Parathyroid adenoma (tissue), 2 donors: ENCODE measurements around the gene GPRIN1.

Experiments used
- H2AFZ ChIP-seq: fragments of 300-600 bp; sonication (generic); one replicate; pipeline ENCODE4 v1.7.0; 2017; ENCODE audit warnings: antibody characterized with exemption, mild to moderate bottlenecking
- H3K27ac ChIP-seq: fragments of 300-600 bp; sonication (generic); one replicate; pipeline ENCODE4 v1.7.0; 2017
- H3K27me3 ChIP-seq: fragments of 300-600 bp; sonication (generic); one replicate; pipeline ENCODE4 v1.7.0; 2017; ENCODE audit warnings: low read length; ENCODE audit not compliant: control insufficient read depth, insufficient read depth
- H3K36me3 ChIP-seq: fragments of 300-600 bp; sonication (generic); one replicate; pipeline ENCODE4 v1.7.0; 2017; ENCODE audit warnings: low read length; ENCODE audit not compliant: control insufficient read depth, insufficient read depth
- H3K4me1 ChIP-seq: fragments of 300-600 bp; sonication (generic); one replicate; pipeline ENCODE4 v1.7.0; 2017; ENCODE audit warnings: control low read depth
- H3K4me2 ChIP-seq: fragments of 300-600 bp; sonication (generic); one replicate; pipeline ENCODE4 v1.7.0; 2017; ENCODE audit warnings: low read length
- H3K4me3 ChIP-seq: fragments of 300-600 bp; sonication (generic); one replicate; pipeline ENCODE4 v1.7.0; 2017; ENCODE audit warnings: low read depth, low read length
- H3K79me2 ChIP-seq: fragments of 300-600 bp; sonication (generic); one replicate; pipeline ENCODE4 v1.7.0; 2017; ENCODE audit warnings: control low read depth
- H3K9ac ChIP-seq: fragments of 300-600 bp; sonication (generic); one replicate; pipeline ENCODE4 v1.7.0; 2017; ENCODE audit warnings: mild to moderate bottlenecking
- H3K9me3 ChIP-seq: fragments of 300-600 bp; sonication (generic); one replicate; pipeline ENCODE4 v1.7.0; 2017; ENCODE audit warnings: low read length; ENCODE audit not compliant: control insufficient read depth
- TF ChIP-seq, protein P1 (sequence below): fragments of 300-600 bp; sonication (generic); IDR thresholded peaks from one replicate; pipeline ENCODE4 v1.7.0; 2017; ENCODE audit warnings: antibody characterized with exemption, mild to moderate bottlenecking
- donor health status: primary hyperparathyroidism.

GPRIN1 gene

DNA sequence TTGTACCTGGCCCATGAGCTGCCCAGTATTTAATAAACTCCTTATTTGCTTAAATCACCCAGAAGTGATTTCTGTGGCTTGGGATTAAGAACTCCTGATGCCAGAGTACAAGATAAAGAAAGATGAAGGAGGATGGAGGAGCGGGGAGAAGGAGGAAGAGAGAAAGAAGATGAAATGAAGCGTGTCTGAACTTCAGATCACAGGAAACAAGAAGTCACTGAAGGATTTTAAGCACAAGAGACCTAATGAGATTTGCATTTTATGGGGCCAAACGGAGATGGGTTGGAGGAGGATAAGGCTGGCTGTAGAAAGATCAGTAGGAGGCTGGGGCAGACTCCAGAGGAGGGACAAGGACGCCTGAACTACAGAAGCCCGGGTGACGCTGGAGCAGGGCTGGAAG lies 23.6 kb upstream of the GPRIN1 start:
- H3K9ac ChIP-seq: no peak overlapping the region
- peaks cover 7% of the 10 kb centered on the region for H3K4me1 ChIP-seq
- no peak overlapping the region for H3K27ac ChIP-seq
- no peak overlapping the region for H3K4me3 ChIP-seq
- no peak overlapping the region for H2AFZ ChIP-seq
- no peak overlapping the region for H3K4me2 ChIP-seq
- no peaks in the 10 kb centered on the region for H3K36me3 ChIP-seq
- H3K27me3 ChIP-seq: peaks cover 5% of the 10 kb centered on the region
- TF ChIP-seq, protein P1, sequence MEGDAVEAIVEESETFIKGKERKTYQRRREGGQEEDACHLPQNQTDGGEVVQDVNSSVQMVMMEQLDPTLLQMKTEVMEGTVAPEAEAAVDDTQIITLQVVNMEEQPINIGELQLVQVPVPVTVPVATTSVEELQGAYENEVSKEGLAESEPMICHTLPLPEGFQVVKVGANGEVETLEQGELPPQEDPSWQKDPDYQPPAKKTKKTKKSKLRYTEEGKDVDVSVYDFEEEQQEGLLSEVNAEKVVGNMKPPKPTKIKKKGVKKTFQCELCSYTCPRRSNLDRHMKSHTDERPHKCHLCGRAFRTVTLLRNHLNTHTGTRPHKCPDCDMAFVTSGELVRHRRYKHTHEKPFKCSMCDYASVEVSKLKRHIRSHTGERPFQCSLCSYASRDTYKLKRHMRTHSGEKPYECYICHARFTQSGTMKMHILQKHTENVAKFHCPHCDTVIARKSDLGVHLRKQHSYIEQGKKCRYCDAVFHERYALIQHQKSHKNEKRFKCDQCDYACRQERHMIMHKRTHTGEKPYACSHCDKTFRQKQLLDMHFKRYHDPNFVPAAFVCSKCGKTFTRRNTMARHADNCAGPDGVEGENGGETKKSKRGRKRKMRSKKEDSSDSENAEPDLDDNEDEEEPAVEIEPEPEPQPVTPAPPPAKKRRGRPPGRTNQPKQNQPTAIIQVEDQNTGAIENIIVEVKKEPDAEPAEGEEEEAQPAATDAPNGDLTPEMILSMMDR: no peak
- no peaks in the 10 kb centered on the region for H3K79me2 ChIP-seq
- no peaks in the 10 kb centered on the region for H3K9me3 ChIP-seq

GRCh38 chr5:176632745-176633144 lies 22.8 kb upstream of the GPRIN1 start:
- Histone ChIP-seq H3K27ac (no peak overlapping the region), H3K79me2 (no peaks in the 10 kb centered on the region), H2AFZ (no peak overlapping the region), H3K4me1 (peaks cover 7% of the 10 kb centered on the region), H3K9ac (no peak overlapping the region), H3K36me3 (no peaks in the 10 kb centered on the region), H3K9me3 (no peaks in the 10 kb centered on the region), H3K4me2 (no peak overlapping the region), H3K27me3 (peaks cover 5% of the 10 kb centered on the region), H3K4me3 (no peak overlapping the region)
- TF ChIP-seq, protein P1: no peak

DNA sequence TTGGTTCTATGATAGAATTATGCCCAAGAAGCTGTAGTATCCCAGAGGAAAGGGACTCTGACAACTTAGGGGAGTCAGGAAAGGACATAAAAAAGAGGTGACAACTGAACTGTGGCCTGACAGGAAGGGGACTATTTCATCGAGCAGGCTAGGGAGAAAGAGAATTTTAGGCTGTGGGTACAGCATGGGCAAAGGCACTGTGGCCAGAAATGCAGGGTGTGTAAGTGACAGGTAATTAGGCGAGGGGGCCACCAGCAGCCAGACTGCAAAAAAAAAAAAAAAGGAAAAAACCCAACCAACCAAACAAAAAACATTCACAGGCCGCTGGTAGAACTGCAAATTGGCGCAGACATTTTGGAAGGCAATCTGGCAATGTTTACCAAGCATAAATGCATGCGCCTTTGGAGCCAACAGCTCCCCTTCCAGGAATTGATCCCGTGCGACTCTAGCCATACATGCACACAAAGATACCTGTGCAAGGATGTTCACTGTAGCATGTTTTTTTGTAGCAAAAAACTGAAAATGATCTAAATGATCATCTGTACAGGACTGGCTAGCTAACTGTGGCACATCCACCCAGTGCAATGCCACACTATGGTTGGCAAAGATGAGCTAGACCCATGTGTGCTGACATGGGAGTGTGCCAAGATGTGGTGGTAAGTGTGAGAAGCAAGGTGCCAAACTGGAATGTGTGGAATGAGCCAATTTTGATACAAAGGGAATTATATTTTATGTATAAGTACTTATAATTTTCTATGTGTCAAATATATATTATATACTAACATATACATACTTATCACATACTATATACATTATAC lies 21.6 kb upstream of the GPRIN1 start:
- Histone ChIP-seq H3K79me2 (no peaks in the 10 kb centered on the region), H3K9ac (no peak overlapping the region), H3K4me1 (peaks cover 9% of the 10 kb centered on the region), H2AFZ (no peak overlapping the region), H3K4me3 (no peak overlapping the region), H3K27ac (no peak overlapping the region), H3K36me3 (no peaks in the 10 kb centered on the region), H3K9me3 (no peaks in the 10 kb centered on the region), H3K4me2 (no peak overlapping the region), H3K27me3 (peaks cover 5% of the 10 kb centered on the region)
- TF ChIP-seq, protein P1: no peak

DNA sequence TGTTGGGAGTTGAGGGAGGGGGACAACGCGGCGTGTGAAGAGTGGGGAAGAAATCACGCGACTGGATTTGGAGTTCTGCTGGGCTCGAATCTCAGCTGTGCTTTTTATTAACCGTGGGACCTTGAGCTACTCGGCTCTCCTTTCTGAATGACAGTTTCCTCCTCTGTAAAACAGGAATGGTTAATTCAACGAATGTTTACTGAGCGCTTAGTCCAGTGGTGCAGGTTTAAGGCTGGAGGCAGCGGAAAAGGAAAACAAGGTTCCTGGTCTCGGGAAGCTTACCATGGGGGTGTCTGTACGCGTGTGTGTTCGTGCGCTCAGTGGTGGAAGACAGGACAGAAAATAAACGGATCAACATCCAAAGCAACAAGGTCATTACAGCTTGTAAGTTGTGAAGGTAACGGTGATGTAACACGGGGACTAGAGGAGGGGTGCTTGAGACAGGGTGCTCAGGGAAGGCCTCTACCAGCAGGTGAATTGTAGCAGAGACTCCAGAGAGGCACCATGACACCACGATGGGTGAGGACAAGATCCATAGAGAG lies 20.8 kb upstream of the GPRIN1 start:
- Histone ChIP-seq H3K9ac (no peak overlapping the region), H3K9me3 (no peaks in the 10 kb centered on the region), H3K27me3 (peaks cover 5% of the 10 kb centered on the region), H3K79me2 (no peaks in the 10 kb centered on the region), H2AFZ (peak overlapping the region; percentile 68), H3K4me1 (peaks cover 9% of the 10 kb centered on the region), H3K4me3 (peak overlapping the region; percentile 30), H3K27ac (no peak overlapping the region), H3K4me2 (peak overlapping the region; percentile 73), H3K36me3 (no peaks in the 10 kb centered on the region)
- TF ChIP-seq, protein P1: no peak
